ENCODE measurements around the gene CMTM7.

CMTM7 gene

DNA sequence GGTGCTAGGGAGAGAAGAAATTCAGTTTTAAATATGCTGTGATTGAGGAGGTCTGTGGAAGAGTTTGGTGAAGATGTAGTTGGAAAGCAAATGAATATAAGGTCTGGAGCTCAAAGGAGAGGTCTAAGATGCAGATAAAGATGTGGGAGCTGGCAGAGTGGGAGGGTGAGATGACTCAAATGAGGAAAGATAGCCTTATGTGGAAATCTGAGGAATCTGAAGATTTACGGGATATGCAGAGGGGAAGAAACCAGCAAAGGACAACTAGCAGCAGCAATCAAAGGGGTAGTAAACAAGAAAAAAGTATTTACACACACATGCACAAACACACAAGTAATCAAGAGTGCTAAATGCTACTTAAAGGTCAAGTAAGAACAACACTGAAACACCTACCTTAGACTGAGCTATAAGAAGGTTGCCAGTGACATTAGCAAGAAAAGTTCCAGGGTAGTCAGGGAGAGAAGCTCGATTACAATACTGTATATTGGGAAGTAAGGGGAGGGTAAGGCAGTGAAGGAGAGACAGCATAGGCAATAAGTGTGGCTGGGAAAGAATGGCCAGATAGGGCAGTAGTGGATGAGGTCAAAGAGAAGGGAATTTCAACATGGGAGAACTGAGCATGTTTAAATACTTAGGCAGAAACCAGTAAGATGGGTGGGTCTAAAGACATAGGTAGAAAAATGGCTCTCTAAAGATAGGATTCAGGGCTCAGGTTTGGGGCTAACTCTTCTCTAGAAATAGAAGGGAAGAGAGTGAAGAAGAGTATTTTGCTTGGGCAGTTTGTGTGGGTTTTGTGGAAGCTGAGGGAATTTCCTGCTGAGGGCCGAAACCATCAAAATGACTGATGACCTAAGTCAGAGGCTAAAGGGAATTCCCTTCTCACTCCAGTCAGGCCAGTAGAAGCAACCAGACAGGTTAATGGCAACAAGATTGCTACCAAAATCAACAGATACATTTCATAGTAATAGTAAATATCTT, 102.1 kb downstream of the CMTM7 start:
- no peak for DNase-seq

DNA sequence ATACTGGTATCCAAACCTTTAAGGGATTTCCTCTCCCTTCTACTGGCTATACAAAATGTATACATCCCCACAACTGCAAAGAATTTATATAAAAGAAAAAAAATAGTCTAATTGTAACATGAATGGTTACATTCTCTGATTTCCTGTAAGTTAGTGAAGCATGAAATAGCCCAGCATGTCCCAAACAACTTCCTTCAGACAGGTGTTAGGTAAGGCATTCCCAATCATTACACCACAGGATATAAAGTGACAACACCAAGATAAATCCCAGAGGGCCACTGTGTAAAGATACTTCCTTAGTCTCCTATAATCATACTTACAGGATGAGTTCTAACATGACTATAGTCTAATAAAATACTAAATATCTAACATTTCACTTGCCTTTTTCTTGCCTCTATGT, 103.4 kb downstream of the CMTM7 start:
- no peak for DNase-seq

GRCh38 chr3:32495609-32496008, 104.0 kb downstream of the CMTM7 start:
- no peak for DNase-seq

DNA sequence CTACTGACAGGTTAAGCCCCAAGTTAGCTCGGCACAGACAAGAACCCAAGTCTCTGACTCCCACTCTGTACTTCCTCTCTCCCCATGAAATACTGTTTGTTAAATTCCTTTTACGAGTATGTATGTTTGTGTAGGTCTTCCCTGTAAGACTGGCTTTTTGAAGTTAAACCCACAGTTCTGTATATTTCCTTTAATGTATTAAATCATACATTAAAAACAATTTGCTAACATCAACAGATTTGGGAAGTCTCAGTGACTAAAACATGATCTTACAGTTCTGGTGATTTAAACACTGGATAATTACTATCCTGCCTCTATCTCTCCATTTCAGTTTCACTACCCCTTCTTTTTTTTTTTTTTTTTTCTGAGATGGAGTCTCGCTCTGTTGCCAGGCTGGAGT, 106.6 kb downstream of the CMTM7 start:
- no peak for DNase-seq

- no peak for DNase-seq
Observed at GRCh38 chr3:32498992-32499391, 107.3 kb downstream of the CMTM7 start.

GRCh38 chr3:32499585-32499984, 107.9 kb downstream of the CMTM7 start:
- DNase-seq = no peak

DNA sequence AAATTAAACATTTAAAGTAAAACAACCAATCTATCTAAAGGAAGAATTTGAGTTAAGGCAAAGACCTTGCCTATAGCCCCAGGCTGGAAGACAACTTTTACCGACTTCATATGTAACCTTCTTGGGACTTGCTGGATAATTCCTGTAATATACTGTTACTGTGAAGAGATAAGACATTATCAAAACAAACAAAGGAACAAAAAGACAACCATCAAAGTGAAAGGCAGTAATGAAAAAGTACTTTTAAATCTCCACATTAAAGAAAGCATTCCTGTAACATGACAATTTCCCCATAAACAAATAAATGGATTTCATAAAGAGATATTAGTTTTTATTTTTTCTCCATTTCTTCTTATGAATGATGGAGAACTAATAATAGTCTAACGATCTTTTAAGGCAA, 108.6 kb downstream of the CMTM7 start:
- no peak for DNase-seq

GRCh38 chr3:32500880-32501782, 109.5 kb downstream of the CMTM7 start:
- DNase-seq = no peak

GRCh38 chr3:32501783-32502117, 110.1 kb downstream of the CMTM7 start:
- DNase-seq = no peak

DNA sequence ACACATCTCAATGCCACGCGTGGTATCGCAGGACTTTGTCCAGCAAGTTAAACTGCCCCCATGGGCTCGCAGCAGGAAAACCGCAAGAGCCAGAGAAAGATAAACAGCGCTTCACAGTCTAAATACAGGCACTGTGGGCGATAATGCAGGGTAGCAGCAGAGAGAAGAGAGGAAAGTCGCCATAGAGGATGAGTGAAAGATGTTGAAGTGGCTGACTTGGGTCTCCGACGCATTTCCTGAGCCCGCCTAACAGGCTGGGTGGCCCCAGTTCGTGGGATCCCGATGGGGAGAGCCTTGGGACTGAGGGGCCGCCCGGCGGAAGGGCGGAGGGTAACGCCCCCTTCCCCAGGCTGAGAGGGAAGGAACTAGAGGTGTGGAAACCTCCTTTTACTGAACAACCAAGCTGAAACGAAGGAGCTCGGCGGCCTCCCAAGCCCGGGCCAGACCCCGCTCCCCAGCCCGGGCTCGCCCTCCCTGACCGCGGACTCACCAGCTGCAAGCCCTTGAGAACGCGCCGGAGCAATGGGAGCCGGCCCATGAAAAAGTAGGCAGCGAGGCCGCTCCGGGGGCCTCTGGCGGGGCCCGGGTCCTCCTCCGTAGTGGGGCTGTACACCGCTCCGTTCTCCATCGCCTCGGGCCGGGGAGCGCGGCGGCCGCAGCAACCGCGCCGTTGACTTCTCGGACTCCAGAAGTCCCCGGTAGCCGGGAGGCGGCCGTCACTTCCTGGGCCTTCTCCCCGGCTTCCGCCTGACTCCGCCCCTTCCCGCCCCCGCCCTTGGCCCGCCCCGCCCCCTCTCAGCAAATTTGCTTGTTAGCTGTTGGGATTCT, 110.7 kb downstream of the CMTM7 start, which contains the start of gene CMTM6:
Gene CMTM6, minus strand, starts transcription at position 735 of the 828 bp plus-strand sequence. Its CDS starts 107 bp downstream, at position 628.
- peak; percentile 59 to 83 for DNase-seq

DNA sequence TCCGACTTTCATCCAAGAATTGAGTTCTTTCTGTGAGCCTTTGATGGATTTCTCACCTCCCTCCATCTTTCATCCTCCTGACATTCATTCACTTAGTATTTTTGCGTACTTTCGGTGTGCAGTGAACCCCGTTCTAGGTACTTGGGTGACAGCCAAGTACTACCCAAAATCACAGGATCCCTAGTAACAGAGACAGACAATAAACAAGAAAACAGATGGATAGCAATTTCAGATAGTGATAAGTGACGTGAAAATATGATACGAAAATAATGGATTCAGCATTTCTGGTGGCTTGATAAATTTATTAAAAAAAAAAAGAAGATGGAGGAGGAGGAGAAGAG, 111.3 kb downstream of the CMTM7 start:
- DNase-seq = no peak

All from SHP77 (cell line).